Measurements from ENCODE around the gene IRF5.

IRF5 gene

GRCh38 chr7:128917122-128917521 lies 20.6 kb upstream of the IRF5 start:
- no peak overlapping the region for H3K9ac ChIP-seq (ENCODE audit: low read length)
- H3K9me3 ChIP-seq (ENCODE audit: low read length): no peaks in the 10 kb centered on the region
- H3K36me3 ChIP-seq (ENCODE audit: insufficient read depth, low read length): no peaks in the 10 kb centered on the region
- H3K27me3 ChIP-seq (ENCODE audit: control insufficient read depth in 1 of 2, insufficient read depth in 2 of 2, low read length in 2 of 2): peaks cover 0 to 25% of the 10 kb centered on the region in 2 donors
- H3K4me1 ChIP-seq (ENCODE audit: insufficient read depth, low read length): peaks cover 4% of the 10 kb centered on the region
- H3K4me3 ChIP-seq (ENCODE audit: low read depth in 1 of 2, low read length in 2 of 2): no peak overlapping the region
- no peak overlapping the region for H3K27ac ChIP-seq (ENCODE audit: low read depth, low read length)

GRCh38 chr7:128918016-128918665 lies 19.6 kb upstream of the IRF5 start:
- Histone ChIP-seq H3K9ac (ENCODE audit: low read length) (no peak overlapping the region), H3K27me3 (ENCODE audit: control insufficient read depth in 1 of 2, insufficient read depth in 2 of 2, low read length in 2 of 2) (peaks cover 0 to 25% of the 10 kb centered on the region in 2 donors), H3K9me3 (ENCODE audit: low read length) (no peaks in the 10 kb centered on the region), H3K4me1 (ENCODE audit: insufficient read depth, low read length) (peaks cover 4% of the 10 kb centered on the region), H3K36me3 (ENCODE audit: insufficient read depth, low read length) (no peaks in the 10 kb centered on the region), H3K27ac (ENCODE audit: low read depth, low read length) (no peak overlapping the region), H3K4me3 (ENCODE audit: low read depth in 1 of 2, low read length in 2 of 2) (no peak overlapping the region)

GRCh38 chr7:128919241-128919640 lies 18.5 kb upstream of the IRF5 start:
- Histone ChIP-seq H3K4me1 (ENCODE audit: insufficient read depth, low read length) (peaks cover 4% of the 10 kb centered on the region), H3K27me3 (ENCODE audit: control insufficient read depth in 1 of 2, insufficient read depth in 2 of 2, low read length in 2 of 2) (peaks cover 0 to 20% of the 10 kb centered on the region in 2 donors), H3K27ac (ENCODE audit: low read depth, low read length) (no peak overlapping the region), H3K36me3 (ENCODE audit: insufficient read depth, low read length) (no peaks in the 10 kb centered on the region), H3K4me3 (ENCODE audit: low read depth in 1 of 2, low read length in 2 of 2) (no peak overlapping the region), H3K9ac (ENCODE audit: low read length) (no peak overlapping the region), H3K9me3 (ENCODE audit: low read length) (no peaks in the 10 kb centered on the region)

GRCh38 chr7:128919881-128920799 lies 17.6 kb upstream of the IRF5 start:
- Histone ChIP-seq H3K27me3 (ENCODE audit: control insufficient read depth in 1 of 2, insufficient read depth in 2 of 2, low read length in 2 of 2) (peaks cover 0 to 13% of the 10 kb centered on the region in 2 donors), H3K9me3 (ENCODE audit: low read length) (no peaks in the 10 kb centered on the region), H3K4me3 (ENCODE audit: low read depth in 1 of 2, low read length in 2 of 2) (no peak overlapping the region)

GRCh38 chr7:128920913-128921582 lies 16.7 kb upstream of the IRF5 start:
- H3K4me3 ChIP-seq (ENCODE audit: low read depth in 1 of 2, low read length in 2 of 2): no peak overlapping the region
- H3K4me1 ChIP-seq (ENCODE audit: insufficient read depth, low read length): no peaks in the 10 kb centered on the region
- H3K36me3 ChIP-seq (ENCODE audit: insufficient read depth, low read length): no peaks in the 10 kb centered on the region
- no peak overlapping the region for H3K27ac ChIP-seq (ENCODE audit: low read depth, low read length)
- H3K9me3 ChIP-seq (ENCODE audit: low read length): no peaks in the 10 kb centered on the region
- H3K27me3 ChIP-seq (ENCODE audit: control insufficient read depth in 1 of 2, insufficient read depth in 2 of 2, low read length in 2 of 2): peaks cover 0 to 6% of the 10 kb centered on the region in 2 donors
- no peak overlapping the region for H3K9ac ChIP-seq (ENCODE audit: low read length)

More at GRCh38 chr7:128919881-128920799, 17.6 kb upstream of the IRF5 start:
- no peaks in the 10 kb centered on the region for H3K36me3 ChIP-seq (ENCODE audit: insufficient read depth, low read length)
- no peak overlapping the region for H3K27ac ChIP-seq (ENCODE audit: low read depth, low read length)
- no peak overlapping the region for H3K9ac ChIP-seq (ENCODE audit: low read length)
- H3K4me1 ChIP-seq (ENCODE audit: insufficient read depth, low read length): peaks cover 4% of the 10 kb centered on the region

- Histone ChIP-seq H3K9me3 (ENCODE audit: low read length) (no peaks in the 10 kb centered on the region), H3K27me3 (ENCODE audit: control insufficient read depth in 1 of 2, insufficient read depth in 2 of 2, low read length in 2 of 2) (no peaks in the 10 kb centered on the region), H3K27ac (ENCODE audit: low read depth, low read length) (no peak overlapping the region), H3K4me3 (ENCODE audit: low read depth in 1 of 2, low read length in 2 of 2) (no peak overlapping the region), H3K9ac (ENCODE audit: low read length) (no peak overlapping the region), H3K4me1 (ENCODE audit: insufficient read depth, low read length) (no peaks in the 10 kb centered on the region), H3K36me3 (ENCODE audit: insufficient read depth, low read length) (no peaks in the 10 kb centered on the region)
Measured at GRCh38 chr7:128921866-128922440, 15.8 kb upstream of the IRF5 start.

GRCh38 chr7:128922496-128923410 lies 15.0 kb upstream of the IRF5 start:
- H3K9ac ChIP-seq (ENCODE audit: low read length): no peak overlapping the region
- no peaks in the 10 kb centered on the region for H3K9me3 ChIP-seq (ENCODE audit: low read length)
- H3K4me1 ChIP-seq (ENCODE audit: insufficient read depth, low read length): no peaks in the 10 kb centered on the region
- H3K4me3 ChIP-seq (ENCODE audit: low read depth in 1 of 2, low read length in 2 of 2): no peak overlapping the region
- no peak overlapping the region for H3K27ac ChIP-seq (ENCODE audit: low read depth, low read length)
- H3K27me3 ChIP-seq (ENCODE audit: control insufficient read depth in 1 of 2, insufficient read depth in 2 of 2, low read length in 2 of 2): no peaks in the 10 kb centered on the region
- H3K36me3 ChIP-seq (ENCODE audit: insufficient read depth, low read length): no peaks in the 10 kb centered on the region

- H3K27me3 ChIP-seq (ENCODE audit: control insufficient read depth in 1 of 2, insufficient read depth in 2 of 2, low read length in 2 of 2): peaks cover 0 to 4% of the 10 kb centered on the region in 2 donors
- H3K4me3 ChIP-seq (ENCODE audit: low read depth in 1 of 2, low read length in 2 of 2): no peak overlapping the region
- no peaks in the 10 kb centered on the region for H3K36me3 ChIP-seq (ENCODE audit: insufficient read depth, low read length)
- H3K9ac ChIP-seq (ENCODE audit: low read length): no peak overlapping the region
- no peaks in the 10 kb centered on the region for H3K4me1 ChIP-seq (ENCODE audit: insufficient read depth, low read length)
- no peak overlapping the region for H3K27ac ChIP-seq (ENCODE audit: low read depth, low read length)
- no peaks in the 10 kb centered on the region for H3K9me3 ChIP-seq (ENCODE audit: low read length)
Measured at GRCh38 chr7:128923411-128923800, 14.3 kb upstream of the IRF5 start.

- Histone ChIP-seq H3K27ac (ENCODE audit: low read depth, low read length) (no peak overlapping the region), H3K9me3 (ENCODE audit: low read length) (no peaks in the 10 kb centered on the region), H3K27me3 (ENCODE audit: control insufficient read depth in 1 of 2, insufficient read depth in 2 of 2, low read length in 2 of 2) (peaks cover 0 to 9% of the 10 kb centered on the region in 2 donors), H3K9ac (ENCODE audit: low read length) (no peak overlapping the region), H3K4me3 (ENCODE audit: low read depth in 1 of 2, low read length in 2 of 2) (no peak overlapping the region), H3K4me1 (ENCODE audit: insufficient read depth, low read length) (no peaks in the 10 kb centered on the region), H3K36me3 (ENCODE audit: insufficient read depth, low read length) (no peaks in the 10 kb centered on the region)
Measured at GRCh38 chr7:128924707-128925588, 12.8 kb upstream of the IRF5 start.
